GDM1 (cell line): ENCODE measurements around the gene SSH2.
A peak's percentile ranks its signal among the peaks of the same experiment; 100 is the strongest.

Experiments used
- DNase-seq: peaks from one replicate; lab custom pipeline; 2025; lab: John Stamatoyannopoulos, UW

The SSH2 gene

DNA sequence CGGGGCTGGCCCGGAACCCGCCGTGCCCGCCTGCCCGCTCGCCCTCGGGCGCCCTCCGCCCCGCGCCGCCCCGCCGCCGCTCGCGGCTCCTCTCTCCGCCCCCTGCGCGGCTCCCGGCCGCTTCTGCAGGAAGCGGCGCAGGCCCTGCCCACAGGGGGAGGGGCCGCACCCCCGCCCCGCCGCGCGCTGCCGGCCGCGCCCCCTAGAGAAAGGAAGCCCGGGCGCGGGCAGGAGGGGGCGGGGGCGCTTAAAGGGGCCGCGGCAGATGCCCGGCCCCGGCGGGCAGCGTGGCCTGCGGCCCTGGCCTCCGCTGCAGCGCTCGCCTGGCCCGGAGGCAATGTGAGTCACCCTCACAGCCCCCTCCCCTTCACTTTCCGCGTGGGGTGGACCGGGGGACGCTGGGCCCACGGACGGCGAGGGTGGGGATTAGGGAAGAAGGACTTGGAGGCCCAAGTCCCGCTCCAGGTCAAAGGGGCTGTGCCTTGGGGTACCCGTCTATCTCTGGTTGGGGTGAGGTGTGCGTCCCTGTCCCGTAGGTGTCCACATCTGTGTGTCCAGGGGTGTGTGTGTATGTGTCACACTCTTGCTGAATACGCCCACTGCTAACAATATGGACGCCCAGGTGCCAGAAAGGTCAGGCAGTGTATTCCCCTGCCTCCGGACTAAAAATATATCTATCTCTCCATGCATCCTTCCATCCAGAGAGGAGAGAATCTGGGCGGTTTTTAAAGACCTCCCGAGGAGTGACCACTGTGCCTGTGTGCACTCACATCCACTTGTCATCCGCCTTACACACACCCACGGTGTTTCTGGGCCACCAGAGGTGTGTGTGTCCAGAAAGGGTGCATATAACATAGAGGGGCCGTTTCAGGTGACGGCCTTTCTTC, 340.3 kb downstream of the SSH2 start, which contains the start of gene GIT1:
TSS of gene GIT1 (minus strand) at position 125 of the 887 bp plus-strand sequence. CDS start 270 bp downstream, outside the sequence.
- peak; percentile 82 for DNase-seq

DNA sequence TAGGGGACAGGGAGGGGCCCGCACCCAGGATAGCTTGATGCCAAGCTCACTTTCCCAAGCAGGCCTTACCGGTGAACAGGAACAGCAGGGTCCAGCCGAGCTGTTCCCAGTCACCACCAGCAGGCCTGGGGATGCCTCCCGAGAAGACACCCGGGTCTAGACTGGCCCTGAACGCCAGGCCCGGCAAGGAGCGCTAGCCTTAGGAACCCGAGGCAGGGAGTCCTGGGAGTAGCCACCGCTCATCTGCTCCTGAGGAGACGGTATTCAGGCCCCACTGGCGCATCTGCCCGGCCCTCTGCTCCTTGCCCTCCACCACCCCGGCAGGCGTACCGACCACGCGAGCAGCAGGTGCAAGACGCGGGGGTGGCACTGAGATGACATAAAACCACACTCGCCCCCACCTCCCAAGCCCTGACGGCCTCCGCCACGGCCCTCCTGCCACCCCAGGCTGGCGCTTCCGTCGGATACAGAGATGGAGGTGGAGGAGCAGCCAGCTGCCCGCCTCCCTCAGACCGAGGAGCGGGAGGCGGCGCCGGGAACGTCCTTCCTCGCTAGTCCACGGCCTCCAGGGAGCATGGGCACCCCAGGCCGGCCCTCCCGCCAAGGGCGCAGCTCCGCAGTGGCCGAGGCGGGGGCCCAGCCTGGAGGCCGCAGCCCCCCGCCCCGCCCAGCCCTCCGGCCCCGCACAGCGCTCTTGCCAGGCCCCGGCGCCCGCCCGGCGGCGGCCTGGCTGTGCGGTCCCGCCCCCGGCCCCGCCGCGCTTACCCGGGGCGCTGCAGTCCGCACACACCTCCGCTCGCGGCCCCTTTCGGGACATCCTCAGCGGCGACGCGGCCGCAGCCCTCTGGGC, 341.2 kb downstream of the SSH2 start:
- no peak for DNase-seq

DNA sequence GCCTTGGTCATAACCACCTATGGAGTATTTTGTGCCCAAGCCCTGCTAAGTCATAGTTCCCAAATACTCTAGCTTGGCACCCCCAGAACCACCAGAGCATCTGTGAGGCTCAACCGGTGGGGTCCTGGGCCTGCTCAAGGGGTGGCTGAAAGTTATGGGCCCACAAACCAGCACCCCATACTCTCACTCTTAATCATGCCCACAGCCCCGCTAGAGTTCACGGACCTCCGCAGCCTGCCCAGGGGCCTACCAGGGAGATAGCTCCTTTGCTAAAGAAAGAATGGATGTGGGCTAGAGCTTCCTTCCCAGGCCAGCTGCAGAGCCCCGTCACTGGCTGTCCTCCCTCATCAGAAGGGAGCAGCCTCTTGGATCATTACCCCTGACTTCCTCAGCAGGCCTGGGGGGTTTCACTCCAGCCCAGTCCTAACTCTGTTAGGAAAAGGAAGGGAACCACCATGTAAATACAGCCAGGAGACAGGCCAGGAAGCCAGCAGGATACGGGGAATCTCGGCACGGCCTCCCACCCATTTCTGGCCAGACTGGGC, 341.9 kb downstream of the SSH2 start:
- DNase-seq, result no peak

DNA sequence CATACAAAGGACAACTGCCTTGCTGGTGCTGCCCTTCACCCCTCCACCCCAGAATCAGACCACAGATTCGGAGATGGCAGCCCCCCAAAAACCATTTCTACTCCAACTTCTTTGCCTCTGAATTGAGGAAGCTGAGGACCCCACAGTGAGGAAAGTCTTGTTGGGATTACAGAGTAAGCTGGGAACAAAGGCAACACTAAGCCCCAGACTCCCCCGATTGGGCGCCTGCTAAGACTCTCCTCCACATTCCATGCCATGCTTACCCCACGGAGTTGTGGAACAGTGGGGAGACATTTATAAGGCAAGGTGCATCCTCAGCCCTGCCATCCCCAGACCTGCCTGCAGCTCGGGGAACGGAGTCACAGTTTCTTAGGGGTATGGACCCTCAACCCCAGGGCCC, 342.4 kb downstream of the SSH2 start:
- DNase-seq, result no peak

DNA sequence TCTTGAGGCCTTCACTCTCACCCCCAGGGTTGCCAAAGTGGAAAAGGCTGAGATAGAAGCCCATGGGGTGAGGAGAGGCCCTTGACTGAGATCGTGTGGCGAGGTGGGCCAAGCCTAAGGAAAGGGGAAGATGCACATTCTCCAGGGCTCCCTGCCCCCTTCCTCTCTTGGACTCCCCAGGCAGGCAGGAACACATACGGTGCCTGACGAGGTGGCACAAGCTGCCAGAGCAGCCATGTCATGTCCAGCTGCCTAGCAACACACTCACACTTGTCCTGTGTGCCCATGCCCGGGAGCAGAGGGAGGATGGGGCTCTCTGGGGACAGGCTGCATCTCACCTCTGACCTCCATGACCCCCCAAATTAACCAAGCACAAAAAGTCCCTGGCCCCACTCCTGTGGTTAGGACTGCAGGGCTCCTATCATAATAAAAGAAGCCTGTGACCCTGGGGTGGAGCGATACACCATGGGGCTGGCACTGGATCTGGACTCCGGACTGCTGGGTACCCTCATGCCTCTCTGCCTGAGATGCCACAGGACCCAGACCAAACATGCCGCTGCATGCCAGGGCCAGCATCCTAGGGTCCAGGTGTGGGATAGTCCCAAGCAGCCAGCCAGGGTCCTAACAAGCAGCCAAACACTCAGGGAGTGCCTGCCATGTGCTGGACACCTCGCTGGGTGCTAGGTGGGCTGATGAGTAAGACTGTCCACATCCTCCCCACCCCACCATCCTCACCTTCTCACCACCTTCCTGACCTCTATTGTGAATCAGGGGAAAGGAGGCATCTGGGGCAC, 343.2 kb downstream of the SSH2 start:
- no peak for DNase-seq

DNA sequence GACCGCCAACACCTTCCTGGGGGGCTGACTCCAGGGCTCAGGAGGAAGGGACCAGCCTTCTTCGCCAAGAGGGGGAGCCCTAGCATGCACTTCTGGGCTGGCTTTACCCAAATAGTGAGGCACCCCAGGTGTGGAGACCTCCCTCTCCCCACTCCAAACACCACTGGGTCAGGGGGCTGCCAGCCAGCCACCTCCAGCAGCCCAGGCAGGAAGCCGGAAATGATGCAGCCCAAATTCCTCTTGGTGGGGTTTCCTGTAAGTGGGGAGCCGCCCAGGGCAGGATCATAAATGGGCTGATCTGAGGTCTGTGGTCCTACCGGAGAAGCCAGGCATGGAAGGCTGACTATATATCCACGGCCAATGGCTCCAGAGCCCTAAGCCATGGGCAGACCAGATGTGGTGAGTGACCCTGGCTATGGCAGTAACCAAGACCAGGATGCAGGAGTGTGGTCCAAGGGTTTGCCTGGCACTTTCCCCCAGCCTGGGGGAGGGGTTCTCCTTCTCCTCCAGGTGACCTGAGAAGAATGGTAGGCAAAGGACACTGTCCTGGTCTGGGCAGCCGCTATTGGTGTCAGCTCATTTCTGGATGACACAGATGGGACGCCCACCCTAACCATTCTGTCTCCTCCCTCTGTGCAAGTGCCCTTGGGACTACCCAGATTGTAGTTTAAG, 344.8 kb downstream of the SSH2 start:
- no peak for DNase-seq

DNA sequence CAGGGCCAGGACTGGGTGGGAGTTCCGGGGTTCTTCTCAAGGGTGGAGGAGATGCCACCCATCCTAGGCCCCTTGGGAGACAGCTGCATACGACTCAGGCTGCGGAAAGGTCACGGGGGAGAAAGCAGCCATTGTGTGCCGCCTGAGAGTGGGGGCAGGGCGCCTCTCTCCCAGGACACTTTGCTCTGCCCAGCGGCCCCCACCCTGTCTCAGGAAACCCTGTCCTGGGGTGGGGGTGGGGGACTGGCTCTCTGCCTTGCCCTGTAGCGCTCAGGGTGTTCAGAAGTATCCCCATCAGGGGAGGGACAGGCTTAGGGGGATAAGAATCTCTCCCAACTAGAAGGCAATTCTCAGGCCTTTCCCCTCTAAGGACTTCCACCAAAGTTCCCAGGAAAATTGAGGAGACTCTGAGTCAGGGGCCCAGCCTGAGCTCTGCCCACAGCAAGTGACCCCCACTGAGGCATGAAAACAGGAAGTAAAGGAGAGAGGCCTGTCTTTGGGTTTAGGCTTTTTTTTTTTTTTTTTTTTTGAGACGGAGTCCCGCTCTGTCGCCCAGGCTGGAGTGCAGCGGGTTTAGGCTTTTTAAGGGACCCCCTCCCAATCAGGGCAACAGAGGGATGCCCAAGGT, 345.5 kb downstream of the SSH2 start:
- DNase-seq, result no peak

DNA sequence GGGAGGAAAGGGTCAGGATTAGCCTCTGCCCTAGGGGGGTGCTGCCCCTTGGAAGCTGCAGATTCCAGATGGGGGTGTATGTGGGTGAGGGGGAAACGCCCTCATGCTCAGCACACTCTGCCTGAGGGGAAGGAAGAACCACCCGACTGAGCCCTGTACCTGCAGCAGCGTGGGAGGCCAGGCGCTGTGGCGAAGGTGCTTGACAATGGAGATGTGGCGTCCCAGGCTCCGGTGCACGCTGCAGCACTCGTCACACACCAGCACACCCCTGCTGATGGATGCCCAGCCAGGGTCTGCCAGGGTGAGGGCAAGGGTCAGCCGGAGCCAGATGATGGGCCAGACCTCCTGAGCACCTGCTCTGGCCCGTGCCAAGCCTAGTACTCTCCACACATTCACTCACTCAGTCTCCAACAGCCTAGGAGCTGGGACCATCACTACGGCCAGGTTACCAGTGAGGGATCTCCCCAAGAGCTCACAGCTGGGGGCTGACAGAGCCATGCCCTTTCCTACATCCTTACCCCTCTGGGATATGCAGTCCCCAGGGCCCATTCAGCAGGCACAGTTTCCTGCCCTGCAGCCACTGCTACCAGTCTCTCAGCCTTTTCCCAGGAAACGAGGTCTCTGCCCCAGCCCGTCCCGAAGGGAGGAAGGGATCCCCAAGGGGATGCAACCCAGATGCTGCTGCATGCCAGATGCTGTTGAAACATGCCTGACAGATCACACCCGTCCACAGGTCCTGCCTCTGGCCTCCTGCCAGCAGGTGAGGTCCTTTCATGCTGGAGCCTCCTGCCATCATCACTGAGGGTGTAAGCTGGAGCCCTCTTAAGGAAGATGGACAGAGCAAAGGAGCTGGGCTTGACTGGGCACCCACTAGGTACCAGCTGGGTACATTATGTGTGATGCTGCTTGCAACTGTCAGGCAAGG, 346.4 kb downstream of the SSH2 start:
- DNase-seq, result no peak

DNA sequence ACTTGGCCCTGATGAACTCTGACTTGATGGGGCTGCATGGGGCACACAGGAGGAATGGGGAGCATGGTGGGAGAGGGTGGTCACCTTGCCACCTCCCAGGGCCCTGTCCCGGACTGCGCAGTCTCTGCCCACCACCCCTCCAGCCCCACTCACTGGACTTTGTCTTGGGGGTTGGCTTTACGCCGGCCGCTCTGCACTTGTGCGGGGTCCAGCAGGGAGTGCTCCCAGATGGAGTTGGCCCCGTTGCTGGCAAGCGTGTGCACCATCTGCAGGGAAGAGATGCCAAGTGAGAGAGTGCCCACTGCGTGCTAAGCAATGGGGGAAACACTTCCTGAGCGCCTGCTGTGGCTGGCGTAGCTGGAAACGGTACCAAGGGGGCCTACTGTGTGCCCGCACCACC, 347.3 kb downstream of the SSH2 start:
- no peak for DNase-seq

DNA sequence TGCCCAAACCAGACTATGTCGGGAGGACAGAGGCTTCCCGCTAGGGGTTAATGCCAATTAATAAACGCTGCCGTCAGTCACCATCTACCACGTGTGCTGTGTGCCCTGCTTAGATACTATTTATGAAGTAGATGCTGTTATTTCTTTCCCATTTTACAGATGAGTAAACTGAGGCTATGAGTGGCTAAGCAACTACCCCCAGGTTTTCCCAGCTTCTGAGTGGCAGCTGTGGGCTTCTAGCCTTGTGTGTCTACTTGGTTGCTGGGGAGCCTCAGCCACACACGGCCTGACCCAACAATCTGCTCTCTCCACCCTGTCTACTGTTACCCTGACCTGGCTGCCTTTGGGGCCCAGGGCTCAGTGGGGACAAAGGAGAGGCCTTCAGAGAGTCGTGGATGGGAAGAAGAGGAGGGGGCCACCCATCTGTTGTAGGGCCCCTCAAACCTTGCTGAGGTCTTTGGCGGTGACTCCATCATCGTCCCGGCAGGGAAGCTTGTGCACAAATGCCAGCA, 347.7 kb downstream of the SSH2 start:
- no peak for DNase-seq

DNA sequence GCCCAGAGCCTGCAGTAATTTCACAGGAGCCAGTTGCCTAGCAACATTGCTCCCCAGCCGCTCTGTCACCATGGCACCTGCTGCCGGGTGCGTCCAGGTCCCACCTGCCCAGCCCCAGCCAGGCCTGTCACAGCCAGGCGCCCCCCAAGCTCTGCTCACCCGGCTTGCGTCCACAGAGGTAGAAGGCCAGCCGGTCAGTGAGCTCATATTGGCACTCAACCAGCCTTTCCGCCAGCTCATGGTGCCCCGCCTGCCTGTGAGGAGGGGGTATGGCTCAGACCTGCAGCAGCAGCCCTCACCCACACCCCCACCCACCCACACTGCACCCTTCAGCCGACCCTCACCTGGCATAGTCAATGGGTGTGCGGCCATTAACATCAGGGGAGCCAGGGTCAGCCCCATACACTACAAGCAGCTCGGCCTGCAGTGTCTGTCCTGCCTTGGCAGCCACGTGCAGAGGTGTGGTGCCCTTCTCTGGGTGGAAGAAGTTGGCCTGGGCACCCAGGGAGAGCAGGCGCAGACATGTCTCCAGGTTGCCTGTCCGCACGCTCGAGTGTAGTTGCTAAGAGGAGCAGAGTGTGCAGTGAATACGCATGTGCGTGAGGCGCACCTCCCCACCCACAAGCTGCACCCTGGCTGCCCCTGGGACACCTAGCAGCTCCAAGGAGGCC, 348.3 kb downstream of the SSH2 start:
- DNase-seq, result no peak

DNA sequence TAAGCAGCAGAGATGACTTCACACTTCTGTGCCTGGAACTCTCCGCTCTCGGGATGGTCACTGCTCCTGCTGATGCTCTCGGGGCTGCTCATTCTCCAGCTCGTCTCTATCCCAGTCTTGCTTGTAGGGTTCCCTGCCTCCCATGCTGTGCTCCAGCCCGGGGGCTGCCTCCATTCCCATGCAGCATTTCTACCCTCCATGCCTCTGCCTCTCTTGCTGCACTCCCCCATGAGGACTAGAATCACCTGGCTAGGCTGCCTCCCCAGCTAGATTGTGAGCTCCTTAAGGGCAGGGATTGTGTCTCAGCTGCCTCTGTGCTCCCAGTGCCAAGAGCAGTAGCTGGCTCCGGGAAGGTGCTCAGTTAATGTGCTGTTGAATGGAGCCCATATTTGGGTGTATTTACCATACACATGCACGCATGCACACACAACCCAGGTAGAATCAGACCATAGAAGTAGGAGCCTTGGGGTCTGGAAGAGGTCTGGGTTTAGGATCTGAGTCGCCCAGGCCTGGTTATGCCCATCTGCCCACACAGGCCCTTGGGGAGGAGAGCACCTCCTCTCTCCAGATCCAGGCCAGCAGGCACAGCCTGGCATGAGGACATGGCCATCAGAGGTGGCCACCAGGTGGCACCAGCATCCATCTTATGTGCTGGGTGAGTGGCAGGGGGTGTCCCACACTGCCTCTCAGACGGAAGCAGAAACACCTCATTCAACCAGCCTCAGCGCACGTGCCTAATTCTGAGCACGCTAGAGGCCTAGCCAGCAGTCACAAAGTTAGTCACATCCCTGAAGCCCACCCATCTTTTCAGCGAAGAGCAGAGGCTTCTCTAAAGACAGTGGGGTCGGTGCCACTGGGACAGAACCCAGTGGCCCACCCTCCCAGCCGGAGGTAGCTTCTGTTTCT, 349.9 kb downstream of the SSH2 start:
- peak; percentile 61 for DNase-seq

DNA sequence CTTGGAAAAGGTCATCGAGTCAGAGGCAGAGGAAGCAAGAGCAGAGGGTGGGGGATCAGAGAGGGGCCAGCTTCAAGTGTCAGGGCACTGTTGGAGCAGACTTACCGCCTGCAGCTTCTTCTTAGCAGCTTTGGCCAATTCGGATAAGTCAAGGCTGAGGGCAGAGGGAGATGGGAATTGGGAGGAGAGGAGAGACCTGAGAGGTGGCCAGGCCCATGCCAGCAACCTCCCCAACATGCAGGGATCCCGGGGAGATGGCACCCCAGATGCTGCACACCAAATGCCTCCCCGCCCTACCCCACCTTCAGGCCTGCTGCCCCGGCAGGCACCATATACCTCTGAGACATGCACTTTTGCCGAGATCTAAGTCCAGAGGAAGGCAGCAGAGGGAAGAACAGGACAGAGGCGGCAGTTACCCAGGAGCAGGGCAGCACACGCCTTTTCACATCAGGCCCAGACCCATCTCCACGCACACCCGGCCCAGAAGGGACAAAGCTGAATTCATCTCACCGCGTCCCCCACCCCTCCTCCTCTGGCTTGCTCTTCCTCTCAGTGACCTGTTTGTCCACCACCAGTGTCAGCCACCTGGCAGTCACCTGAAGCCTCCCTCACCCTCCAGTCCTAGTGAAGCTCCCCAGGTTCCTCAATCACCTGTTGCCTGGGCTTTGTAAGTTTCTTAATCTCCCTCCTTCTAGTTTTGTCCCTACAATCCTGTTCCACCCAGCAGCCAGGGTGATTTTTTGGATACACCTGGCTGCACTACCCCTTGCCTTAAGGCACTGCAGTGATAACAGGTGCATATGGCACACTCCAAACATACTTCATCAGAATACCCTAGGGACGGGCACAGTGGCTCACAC, 351.2 kb downstream of the SSH2 start:
- no peak for DNase-seq

DNA sequence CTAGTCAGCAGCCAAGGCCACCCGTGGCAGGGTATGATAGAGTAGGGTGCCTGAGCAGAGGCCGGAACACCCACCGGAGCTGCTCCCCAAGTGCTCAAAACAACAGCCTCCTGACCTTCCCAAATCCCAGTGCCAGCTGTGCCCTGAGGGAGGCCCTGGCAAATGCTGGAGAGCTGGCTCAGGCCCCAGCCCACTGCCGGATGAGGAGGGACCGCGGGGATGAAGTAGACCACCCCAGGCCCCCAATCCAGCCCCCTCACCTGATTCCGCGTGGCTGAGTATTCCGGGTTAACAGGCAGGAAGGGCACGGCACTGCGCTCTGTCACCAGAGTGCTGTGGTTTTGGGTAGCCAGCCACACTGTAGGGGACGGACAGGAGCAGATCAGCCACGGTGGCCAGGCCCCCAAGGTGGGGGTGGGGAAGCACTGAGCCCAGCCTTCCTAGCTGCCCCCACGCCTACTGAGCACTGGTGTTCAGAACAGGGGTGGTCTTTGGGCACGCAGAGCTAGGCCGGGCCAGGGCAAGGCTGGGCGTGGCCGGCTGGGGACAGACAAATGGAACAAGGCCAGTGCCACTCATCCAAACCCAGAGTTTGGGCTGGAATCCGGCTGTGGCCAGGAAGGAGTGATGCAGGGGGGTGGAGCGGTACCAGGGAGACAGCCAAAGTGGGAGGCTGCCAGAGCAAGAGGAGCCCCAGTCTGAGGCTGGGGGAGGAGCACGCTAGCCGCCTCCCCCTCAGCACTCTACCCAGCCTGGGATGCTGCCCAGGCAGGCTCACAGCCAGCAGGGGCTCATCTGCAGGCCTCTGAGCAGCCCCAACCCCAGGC, 352.4 kb downstream of the SSH2 start:
- DNase-seq, result no peak

DNA sequence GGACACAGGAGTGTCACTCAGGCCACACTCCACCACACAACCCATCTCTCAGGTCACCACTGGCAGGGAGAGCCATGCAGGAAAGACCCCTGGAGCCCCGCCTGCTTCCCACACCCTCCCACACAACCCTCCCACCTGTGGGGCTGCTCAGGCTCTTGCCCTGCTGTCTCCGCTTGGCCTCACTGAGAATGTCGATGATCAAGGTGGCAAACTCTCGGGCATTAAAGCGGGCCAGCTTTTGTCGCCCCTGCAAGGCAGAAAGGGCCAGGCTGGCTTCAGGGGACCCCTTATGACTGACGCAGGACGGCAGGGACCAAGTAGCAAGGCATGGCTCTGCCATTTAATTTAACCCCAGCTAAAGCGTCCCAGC, 353.0 kb downstream of the SSH2 start:
- no peak for DNase-seq
